Measurements from ENCODE around the gene RPS19BP1. TPM values are rescaled to one million over a fixed set of nuclear protein-coding genes. Genes with fewer than 3 reads are reported as not detected.

The RPS19BP1 gene
- polyA plus RNA-seq, 1 of the 3 experiments (the other 2 are of a cell fraction): 97.2 TPM

DNA sequence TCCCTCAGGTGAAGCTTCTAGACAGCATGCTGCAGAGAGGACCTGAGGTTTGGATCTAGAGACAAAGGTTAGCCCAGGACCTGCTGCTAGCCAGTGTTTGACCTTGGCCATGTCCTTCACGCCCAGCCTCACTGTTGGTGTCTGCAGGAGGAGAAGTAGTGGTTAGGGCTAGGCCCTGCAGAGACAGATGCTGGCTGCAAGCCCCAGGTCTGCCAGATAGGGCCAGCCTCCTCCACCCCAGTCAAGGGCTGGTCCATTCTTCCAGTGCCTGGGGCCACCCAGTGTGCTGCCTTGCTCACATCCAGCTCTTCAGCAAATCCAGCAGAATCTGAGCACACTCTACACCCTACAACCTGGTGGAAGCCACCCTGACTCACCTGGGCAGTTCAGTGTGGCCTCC is 52.0 kb downstream of the RPS19BP1 start:
- no peak overlapping the region for H2AFZ ChIP-seq (ENCODE audit: low read depth)
- H3K36me3 ChIP-seq (replicated peaks in 1 of 2; ENCODE audit: control insufficient read depth in 1 of 2, insufficient read depth in 2 of 2, low read length in 1 of 2): no peaks in the 10 kb centered on the region
- no CpG with 5 or more reads among the region's 1 CpG for WGBS (ENCODE audit: low lambda C conversion rate)
- no peak overlapping the region for H3K9ac ChIP-seq
- ChIA-PET CTCF (interaction anchor here (1.5 kb wide), 1 partner anchor 16 kb away, joined by 4 read pairs; no protein-coding TSS in a partner anchor), POLR2A (no interaction called here)
- TF ChIP-seq GATA2 (CRISPR knock-in tag; IDR thresholded peaks at IDR 0.05) (no peak), ELF1 (IDR thresholded peaks at IDR 0.05) (no peak), POLR2AphosphoS5 (IDR thresholded peaks at IDR 0.05; ENCODE audit: low read depth, low read length) (no peak), EZH2phosphoT487 (IDR thresholded peaks at IDR 0.05; ENCODE audit: borderline replicate concordance, low read depth) (no peak), NRF1 (IDR thresholded peaks at IDR 0.05; ENCODE audit: low read depth, low read length) (no peak), YY1 (IDR thresholded peaks at IDR 0.05; ENCODE audit: low read depth) (no peak), RXRA (IDR thresholded peaks at IDR 0.05; ENCODE audit: borderline replicate concordance, low read depth) (no peak), TCF12 (IDR thresholded peaks at IDR 0.05) (no peak), JUND (IDR thresholded peaks at IDR 0.05) (no peak), RAD21 (IDR thresholded peaks at IDR 0.05; ENCODE audit: low read length) (no peak)
- TF ChIP-seq, protein P1, sequence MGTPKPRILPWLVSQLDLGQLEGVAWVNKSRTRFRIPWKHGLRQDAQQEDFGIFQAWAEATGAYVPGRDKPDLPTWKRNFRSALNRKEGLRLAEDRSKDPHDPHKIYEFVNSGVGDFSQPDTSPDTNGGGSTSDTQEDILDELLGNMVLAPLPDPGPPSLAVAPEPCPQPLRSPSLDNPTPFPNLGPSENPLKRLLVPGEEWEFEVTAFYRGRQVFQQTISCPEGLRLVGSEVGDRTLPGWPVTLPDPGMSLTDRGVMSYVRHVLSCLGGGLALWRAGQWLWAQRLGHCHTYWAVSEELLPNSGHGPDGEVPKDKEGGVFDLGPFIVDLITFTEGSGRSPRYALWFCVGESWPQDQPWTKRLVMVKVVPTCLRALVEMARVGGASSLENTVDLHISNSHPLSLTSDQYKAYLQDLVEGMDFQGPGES (IDR thresholded peaks at IDR 0.05; ENCODE audit: low read depth, low read length): no peak
- H3K9me2 ChIP-seq: no peaks in the 10 kb centered on the region
- no peak overlapping the region for H3K4me3 ChIP-seq (ENCODE audit: low read depth in 2 of 2, low read length in 1 of 2)
- H4K20me1 ChIP-seq (ENCODE audit: insufficient read depth): no peaks in the 10 kb centered on the region
- H3F3A ChIP-seq (replicated peaks; ENCODE audit: insufficient read depth): no peaks in the 10 kb centered on the region
- DNase-seq: no peak
- no peaks in the 10 kb centered on the region for H3K9me3 ChIP-seq
- H3K79me2 ChIP-seq (ENCODE audit: insufficient read depth): no peaks in the 10 kb centered on the region
- H3K4me1 ChIP-seq (ENCODE audit: control insufficient read depth in 1 of 2, insufficient read depth in 2 of 2, low read depth in 1 of 2, low read length in 1 of 2): peaks cover 0 to 9% of the 10 kb centered on the region in 2 experiments; a peak in 1 of 4 replicates
- no peaks in the 10 kb centered on the region for H3K27me3 ChIP-seq (ENCODE audit: insufficient read depth)
- no peak overlapping the region for H3K4me2 ChIP-seq
- H3K27ac ChIP-seq (ENCODE audit: low read depth in 2 of 2, low read length in 1 of 2): no peak overlapping the region

DNA sequence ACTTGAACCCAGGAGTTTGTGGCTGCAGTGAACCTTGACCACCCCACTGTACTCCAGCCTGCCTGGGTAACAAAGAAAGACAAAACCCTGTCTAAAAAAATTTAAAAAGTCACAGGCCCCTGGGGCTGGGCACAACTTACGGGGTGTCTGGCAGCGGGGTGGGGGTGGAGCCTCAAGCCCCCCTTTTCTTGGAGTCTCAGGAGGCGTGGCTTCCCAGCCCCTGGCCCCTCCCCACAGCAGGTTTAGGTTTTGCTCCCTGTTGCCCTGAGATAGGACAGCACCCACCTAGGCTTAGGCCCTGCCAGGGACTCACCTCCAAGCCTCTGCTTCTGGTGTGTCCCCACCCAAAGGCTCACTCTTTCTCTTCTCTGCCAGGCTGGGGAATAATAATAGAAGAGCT is 53.3 kb downstream of the RPS19BP1 start:
- no peak overlapping the region for H3K4me3 ChIP-seq (ENCODE audit: low read depth in 2 of 2, low read length in 1 of 2)
- H3K9me3 ChIP-seq: no peaks in the 10 kb centered on the region
- H3K9ac ChIP-seq: no peak overlapping the region
- no peak overlapping the region for H3K4me2 ChIP-seq
- no peaks in the 10 kb centered on the region for H3K36me3 ChIP-seq (replicated peaks in 1 of 2; ENCODE audit: control insufficient read depth in 1 of 2, insufficient read depth in 2 of 2, low read length in 1 of 2)
- H3K27ac ChIP-seq (ENCODE audit: low read depth in 2 of 2, low read length in 1 of 2): no peak overlapping the region
- no peaks in the 10 kb centered on the region for H3K79me2 ChIP-seq (ENCODE audit: insufficient read depth)
- ChIA-PET POLR2A (no interaction called here), CTCF (no interaction called here)
- no peak for DNase-seq
- no peaks in the 10 kb centered on the region for H3K27me3 ChIP-seq (ENCODE audit: insufficient read depth)
- H3K9me2 ChIP-seq: no peaks in the 10 kb centered on the region
- H4K20me1 ChIP-seq (ENCODE audit: insufficient read depth): no peaks in the 10 kb centered on the region
- H2AFZ ChIP-seq (ENCODE audit: low read depth): no peak overlapping the region
- H3K4me1 ChIP-seq (ENCODE audit: control insufficient read depth in 1 of 2, insufficient read depth in 2 of 2, low read depth in 1 of 2, low read length in 1 of 2): peaks cover 0 to 20% of the 10 kb centered on the region in 2 experiments; a peak in 1 of 4 replicates
- H3F3A ChIP-seq (replicated peaks; ENCODE audit: insufficient read depth): no peaks in the 10 kb centered on the region
- TF ChIP-seq, protein P1 (IDR thresholded peaks at IDR 0.05; ENCODE audit: low read depth, low read length): no peak
- TF ChIP-seq FOSL2 (IDR thresholded peaks at IDR 0.05; ENCODE audit: borderline replicate concordance, low read depth): no peak
- TF ChIP-seq RXRA (IDR thresholded peaks at IDR 0.05; ENCODE audit: borderline replicate concordance, low read depth): no peak
- no peak for TF ChIP-seq NRF1 (IDR thresholded peaks at IDR 0.05; ENCODE audit: low read depth, low read length)
- TF ChIP-seq EP300 (IDR thresholded peaks at IDR 0.05; ENCODE audit: borderline replicate concordance in 1 of 2, low read depth in 1 of 2, low read length in 1 of 2): no peak
- TF ChIP-seq, protein P2, sequence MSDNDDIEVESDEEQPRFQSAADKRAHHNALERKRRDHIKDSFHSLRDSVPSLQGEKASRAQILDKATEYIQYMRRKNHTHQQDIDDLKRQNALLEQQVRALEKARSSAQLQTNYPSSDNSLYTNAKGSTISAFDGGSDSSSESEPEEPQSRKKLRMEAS (IDR thresholded peaks at IDR 0.05; ENCODE audit: low read depth): no peak
- TF ChIP-seq SIN3A (IDR thresholded peaks at IDR 0.05; ENCODE audit: borderline replicate concordance, low read depth, low read length): no peak
- no peak for TF ChIP-seq FOXM1 (IDR thresholded peaks at IDR 0.05; ENCODE audit: low read depth)
- TF ChIP-seq, protein P3, sequence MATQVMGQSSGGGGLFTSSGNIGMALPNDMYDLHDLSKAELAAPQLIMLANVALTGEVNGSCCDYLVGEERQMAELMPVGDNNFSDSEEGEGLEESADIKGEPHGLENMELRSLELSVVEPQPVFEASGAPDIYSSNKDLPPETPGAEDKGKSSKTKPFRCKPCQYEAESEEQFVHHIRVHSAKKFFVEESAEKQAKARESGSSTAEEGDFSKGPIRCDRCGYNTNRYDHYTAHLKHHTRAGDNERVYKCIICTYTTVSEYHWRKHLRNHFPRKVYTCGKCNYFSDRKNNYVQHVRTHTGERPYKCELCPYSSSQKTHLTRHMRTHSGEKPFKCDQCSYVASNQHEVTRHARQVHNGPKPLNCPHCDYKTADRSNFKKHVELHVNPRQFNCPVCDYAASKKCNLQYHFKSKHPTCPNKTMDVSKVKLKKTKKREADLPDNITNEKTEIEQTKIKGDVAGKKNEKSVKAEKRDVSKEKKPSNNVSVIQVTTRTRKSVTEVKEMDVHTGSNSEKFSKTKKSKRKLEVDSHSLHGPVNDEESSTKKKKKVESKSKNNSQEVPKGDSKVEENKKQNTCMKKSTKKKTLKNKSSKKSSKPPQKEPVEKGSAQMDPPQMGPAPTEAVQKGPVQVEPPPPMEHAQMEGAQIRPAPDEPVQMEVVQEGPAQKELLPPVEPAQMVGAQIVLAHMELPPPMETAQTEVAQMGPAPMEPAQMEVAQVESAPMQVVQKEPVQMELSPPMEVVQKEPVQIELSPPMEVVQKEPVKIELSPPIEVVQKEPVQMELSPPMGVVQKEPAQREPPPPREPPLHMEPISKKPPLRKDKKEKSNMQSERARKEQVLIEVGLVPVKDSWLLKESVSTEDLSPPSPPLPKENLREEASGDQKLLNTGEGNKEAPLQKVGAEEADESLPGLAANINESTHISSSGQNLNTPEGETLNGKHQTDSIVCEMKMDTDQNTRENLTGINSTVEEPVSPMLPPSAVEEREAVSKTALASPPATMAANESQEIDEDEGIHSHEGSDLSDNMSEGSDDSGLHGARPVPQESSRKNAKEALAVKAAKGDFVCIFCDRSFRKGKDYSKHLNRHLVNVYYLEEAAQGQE (IDR thresholded peaks at IDR 0.05; ENCODE audit: low read depth, low read length): no peak
- WGBS (ENCODE audit: low lambda C conversion rate): no CpG with 5 or more reads among the region's 3 CpGs

Data from SK-N-SH (cell line).